Liver (tissue), 9 donors: ENCODE data around the gene XPO5. TPM values are rescaled to one million over a fixed set of nuclear protein-coding genes. Genes with fewer than 3 reads are reported as not detected.
"Not testable (repeated sequence)": the region's sequence is repeated elsewhere in the genome, so short reads cannot be mapped to it uniquely, and the experiment has no call there.

Source experiments
- DNase-seq: peaks from one replicate; pipeline ENCODE4 v3.0.0-alpha.2; 2017; ENCODE audit warnings: low spot score
- H3K27ac ChIP-seq, 2 donors: one replicate each; pipeline ENCODE4 v1.7.0; 2013; ENCODE audit warnings: inconsistent platforms in 2 of 2, low read length in 2 of 2, control low read depth in 1 of 2, low read depth in 1 of 2, mild to moderate bottlenecking in 1 of 2
- H3K27me3 ChIP-seq, 4 donors: one replicate each; pipeline versions ENCODE4 v1.6.1 to v1.7.0; 2013; ENCODE audit warnings: low read length in 3 of 4, inconsistent platforms in 1 of 4, mild to moderate bottlenecking in 1 of 4, moderate library complexity in 1 of 4; ENCODE audit not compliant: control insufficient read depth in 4 of 4, insufficient read depth in 4 of 4
- H3K36me3 ChIP-seq, 4 donors: one replicate each; pipeline versions ENCODE4 v1.6.1 to v1.7.0; 2013; ENCODE audit warnings: low read length in 3 of 4, mild to moderate bottlenecking in 3 of 4, low read depth in 1 of 4, moderate library complexity in 1 of 4; ENCODE audit not compliant: control insufficient read depth in 4 of 4, insufficient read depth in 3 of 4
- H3K4me1 ChIP-seq, 4 donors: one replicate each; pipeline versions ENCODE4 v1.6.1 to v1.7.0; 2013; ENCODE audit warnings: low read length in 3 of 4, mild to moderate bottlenecking in 3 of 4, moderate library complexity in 1 of 4; ENCODE audit not compliant: control insufficient read depth in 4 of 4, insufficient read depth in 4 of 4
- H3K4me3 ChIP-seq, 3 donors: one replicate each; pipeline versions ENCODE4 v1.6.1 to v1.7.0; 2013; ENCODE audit warnings: low read length in 3 of 3, control low read depth in 1 of 3, low read depth in 1 of 3, mild to moderate bottlenecking in 1 of 3
- H3K9ac ChIP-seq, 2 donors: one replicate each; pipeline ENCODE4 v1.7.0; 2013; ENCODE audit warnings: low read length in 2 of 2, mild to moderate bottlenecking in 2 of 2, moderate library complexity in 2 of 2, control low read depth in 1 of 2, low read depth in 1 of 2
- H3K9me3 ChIP-seq, 4 donors: one replicate each; pipeline versions ENCODE4 v1.6.1 to v1.7.0; 2013; ENCODE audit warnings: low read length in 3 of 4; ENCODE audit not compliant: control insufficient read depth in 4 of 4
- EGR1 ChIP-seq, 2 donors: IDR thresholded peaks; 2 replicates each; pipeline ENCODE4 v1.6.1; 2016 to 2018; ENCODE audit warnings: antibody characterized with exemption in 2 of 2, low read depth in 2 of 2
- FOXA1 ChIP-seq: IDR thresholded peaks from 2 replicates; pipeline ENCODE4 v1.6.1; 2016; ENCODE audit warnings: antibody characterized with exemption
- GABPA ChIP-seq, 2 donors: IDR thresholded peaks in 1 of 2; conservative IDR thresholded peaks in 1 of 2; 2 replicates each; pipeline ENCODE4 v1.6.1; 2016; ENCODE audit warnings: antibody characterized with exemption in 2 of 2, mild to moderate bottlenecking in 1 of 2, moderate library complexity in 1 of 2
- HNF4G ChIP-seq: IDR thresholded peaks from 2 replicates; pipeline ENCODE4 v1.6.1; 2016; ENCODE audit warnings: antibody characterized with exemption
- JUND ChIP-seq, 2 donors: IDR thresholded peaks; 2 replicates each; pipeline ENCODE4 v1.6.1; 2016; ENCODE audit warnings: antibody characterized with exemption in 2 of 2
- NR2F2 ChIP-seq: IDR thresholded peaks from 2 replicates; pipeline ENCODE4 v1.6.1; 2016; ENCODE audit warnings: antibody characterized with exemption
- RAD21 ChIP-seq, 2 donors: IDR thresholded peaks; 2 replicates each; pipeline ENCODE4 v1.6.1; 2016; ENCODE audit warnings: antibody characterized with exemption in 2 of 2, mild to moderate bottlenecking in 2 of 2
- RXRA ChIP-seq, 2 donors: IDR thresholded peaks; 2 replicates each; pipeline ENCODE4 v1.6.1; 2017 to 2018; ENCODE audit warnings: antibody characterized with exemption in 2 of 2, mild to moderate bottlenecking in 1 of 2
- SP1 ChIP-seq: IDR thresholded peaks from 2 replicates; pipeline ENCODE4 v1.6.1; 2018; ENCODE audit warnings: antibody characterized with exemption, mild to moderate bottlenecking
- YY1 ChIP-seq: IDR thresholded peaks from 2 replicates; pipeline ENCODE4 v1.6.1; 2016; ENCODE audit warnings: antibody characterized with exemption, mild to moderate bottlenecking
- WGBS: extraction: QIAGEN DNeasy Blood & Tissue Kit; methylation state at CpG from one replicate; pipeline ENCODE4 v1.1.7; 2013; 5-methylcytosine and 5-hydroxymethylcytosine counted together
- polyA plus RNA-seq, 2 donors: library from polyadenylated mRNA; stranded (reverse) in 1 of 2; unstranded in 1 of 2; fragments of 200-250 nt in 1 of 2; fragments of >200 nt in 1 of 2; fragmentation: Nextera tagmentation in 1 of 2; extraction: Ambion mirVana in 1 of 2; gene quantifications; one replicate each; pipeline versions ENCODE4 v1.2.1 to v1.2.3, GENCODE V29; 2013 to 2015
- total RNA-seq, 2 donors: library from RNA; depleted of rRNA; stranded (reverse); fragments of >200 nt; gene quantifications; one replicate each; pipeline ENCODE4 v1.2.3, GENCODE V29; 2014
- TF ChIP-seq, protein P1 (sequence below): IDR thresholded peaks from 2 replicates; pipeline ENCODE4 v1.6.1; 2016; ENCODE audit warnings: antibody characterized with exemption
- TF ChIP-seq, protein P2 (sequence below): IDR thresholded peaks from 2 replicates; pipeline ENCODE4 v1.6.1; 2016; ENCODE audit warnings: antibody characterized with exemption, mild to moderate bottlenecking
- TF ChIP-seq, protein P3 (sequence below): fragments of 150-350 bp; IDR thresholded peaks from 2 replicates; pipeline ENCODE4 v1.5.1; 2017; ENCODE audit warnings: improper control_type of control experiment, low read depth, low read length; ENCODE audit not compliant: missing input control
- TF ChIP-seq, protein P4 (sequence below): IDR thresholded peaks from 2 replicates; pipeline ENCODE4 v1.6.1; 2016; ENCODE audit warnings: antibody characterized with exemption
- donor health status: healthy.
- donor health status: healthy.
- donor health status: healthy.
- donor health status: healthy.
- donor health status: healthy.

The XPO5 gene
- total and polyA plus RNA-seq, 4 donors: 6.1 to 15.8 (median 9.8) TPM

DNA sequence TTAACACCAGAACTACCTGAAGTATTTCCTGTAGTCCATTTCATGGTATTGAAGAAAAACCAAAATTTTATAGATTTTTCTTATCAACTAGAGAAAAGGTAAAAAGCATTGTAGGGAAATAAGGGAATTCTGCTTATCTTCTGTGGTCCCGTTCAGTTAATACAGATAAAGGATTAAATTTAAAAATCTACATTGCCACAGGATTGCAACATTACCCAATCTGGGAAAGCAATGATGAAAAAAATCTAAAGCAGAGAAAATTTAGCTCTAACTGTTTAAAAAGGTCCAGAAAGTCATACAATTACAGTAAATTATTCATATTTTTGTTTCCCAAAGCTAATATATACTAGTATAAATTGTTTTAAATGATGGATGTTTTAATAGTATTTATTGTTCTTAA, 18.1 kb upstream of the XPO5 start:
- Histone ChIP-seq H3K4me1 (no peaks in the 10 kb centered on the region), H3K9ac (no peak overlapping the region), H3K9me3 (no peaks in the 10 kb centered on the region), H3K27ac (no peak overlapping the region), H3K4me3 (no peak overlapping the region), H3K36me3 (peaks cover 0 to 8% (median 3%) of the 10 kb centered on the region in 4 donors), H3K27me3 (no peaks in the 10 kb centered on the region)
- 81% methylated on average over 1 of the region's 1 CpG for WGBS
- DNase-seq: no peak
- TF ChIP-seq FOXA1 (no peak), GABPA (IDR thresholded peaks at IDR 0.05 in 1 of 2, conservative IDR thresholded peaks at IDR 0.05 in 1 of 2) (no peak), RXRA (IDR thresholded peaks at IDR 0.05) (no peak), SP1 (no peak), NR2F2 (no peak), YY1 (no peak), JUND (IDR thresholded peaks at IDR 0.05) (no peak), EGR1 (IDR thresholded peaks at IDR 0.05; ENCODE audit: low read depth in 2 of 2) (no peak), RAD21 (IDR thresholded peaks at IDR 0.05) (no peak)
- TF ChIP-seq, protein P1, sequence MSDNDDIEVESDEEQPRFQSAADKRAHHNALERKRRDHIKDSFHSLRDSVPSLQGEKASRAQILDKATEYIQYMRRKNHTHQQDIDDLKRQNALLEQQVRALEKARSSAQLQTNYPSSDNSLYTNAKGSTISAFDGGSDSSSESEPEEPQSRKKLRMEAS: no peak
- TF ChIP-seq, protein P2, sequence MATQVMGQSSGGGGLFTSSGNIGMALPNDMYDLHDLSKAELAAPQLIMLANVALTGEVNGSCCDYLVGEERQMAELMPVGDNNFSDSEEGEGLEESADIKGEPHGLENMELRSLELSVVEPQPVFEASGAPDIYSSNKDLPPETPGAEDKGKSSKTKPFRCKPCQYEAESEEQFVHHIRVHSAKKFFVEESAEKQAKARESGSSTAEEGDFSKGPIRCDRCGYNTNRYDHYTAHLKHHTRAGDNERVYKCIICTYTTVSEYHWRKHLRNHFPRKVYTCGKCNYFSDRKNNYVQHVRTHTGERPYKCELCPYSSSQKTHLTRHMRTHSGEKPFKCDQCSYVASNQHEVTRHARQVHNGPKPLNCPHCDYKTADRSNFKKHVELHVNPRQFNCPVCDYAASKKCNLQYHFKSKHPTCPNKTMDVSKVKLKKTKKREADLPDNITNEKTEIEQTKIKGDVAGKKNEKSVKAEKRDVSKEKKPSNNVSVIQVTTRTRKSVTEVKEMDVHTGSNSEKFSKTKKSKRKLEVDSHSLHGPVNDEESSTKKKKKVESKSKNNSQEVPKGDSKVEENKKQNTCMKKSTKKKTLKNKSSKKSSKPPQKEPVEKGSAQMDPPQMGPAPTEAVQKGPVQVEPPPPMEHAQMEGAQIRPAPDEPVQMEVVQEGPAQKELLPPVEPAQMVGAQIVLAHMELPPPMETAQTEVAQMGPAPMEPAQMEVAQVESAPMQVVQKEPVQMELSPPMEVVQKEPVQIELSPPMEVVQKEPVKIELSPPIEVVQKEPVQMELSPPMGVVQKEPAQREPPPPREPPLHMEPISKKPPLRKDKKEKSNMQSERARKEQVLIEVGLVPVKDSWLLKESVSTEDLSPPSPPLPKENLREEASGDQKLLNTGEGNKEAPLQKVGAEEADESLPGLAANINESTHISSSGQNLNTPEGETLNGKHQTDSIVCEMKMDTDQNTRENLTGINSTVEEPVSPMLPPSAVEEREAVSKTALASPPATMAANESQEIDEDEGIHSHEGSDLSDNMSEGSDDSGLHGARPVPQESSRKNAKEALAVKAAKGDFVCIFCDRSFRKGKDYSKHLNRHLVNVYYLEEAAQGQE: no peak

DNA sequence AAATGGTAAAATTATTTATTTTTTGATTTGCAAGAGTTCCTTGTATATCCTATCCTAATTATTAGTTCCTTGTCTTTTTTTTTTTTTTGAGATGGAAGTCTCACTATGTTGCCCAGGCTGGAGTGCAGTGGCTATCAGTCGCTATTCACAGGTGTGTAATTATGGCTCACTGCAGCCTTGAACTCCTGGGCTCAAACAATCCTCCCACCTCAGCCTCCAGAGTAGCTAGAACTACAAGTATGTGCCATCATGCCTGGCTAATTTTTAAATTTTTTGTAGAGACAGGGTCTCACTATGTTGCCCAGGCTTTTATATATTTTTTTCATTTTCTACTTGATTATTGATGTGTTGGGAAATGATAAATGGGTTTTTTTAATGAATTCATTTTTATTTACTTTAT, 13.7 kb upstream of the XPO5 start:
- DNase-seq, H3K4me1 ChIP-seq, H3K9me3 ChIP-seq, H3K27ac ChIP-seq, H3K27me3 ChIP-seq, H3K9ac ChIP-seq, H3K4me3 ChIP-seq: not testable (repeated sequence)
- 96% methylated on average over 1 of the region's 1 CpG for WGBS
- peaks cover 7 to 26% (median 10%) of the 10 kb centered on the region in 4 donors for H3K36me3 ChIP-seq

DNA sequence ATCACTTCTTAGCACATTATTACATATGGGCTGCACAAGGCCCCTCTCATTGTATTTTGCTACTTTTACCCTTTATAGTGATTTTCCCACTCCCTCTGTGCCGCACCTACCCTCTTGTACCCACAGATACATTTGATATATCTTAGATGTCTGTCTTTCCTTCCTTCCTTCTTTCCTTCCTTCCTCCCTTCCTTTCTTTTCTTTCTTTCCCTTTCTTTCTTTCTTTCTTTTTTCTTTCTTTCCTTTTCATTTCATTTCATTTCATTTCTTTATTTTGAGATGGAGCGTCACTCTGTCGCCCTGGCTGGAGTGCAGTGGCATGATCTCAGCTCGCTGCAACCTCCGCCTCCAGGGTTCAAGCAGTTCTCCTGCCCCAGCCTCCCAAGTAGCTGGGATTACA, 12.4 kb upstream of the XPO5 start:
- Histone ChIP-seq H3K9ac (no peak overlapping the region), H3K9me3 (no peaks in the 10 kb centered on the region), H3K27ac (no peak overlapping the region), H3K4me1 (no peaks in the 10 kb centered on the region), H3K36me3 (peaks cover 10 to 37% (median 19%) of the 10 kb centered on the region in 4 donors), H3K4me3 (no peak overlapping the region), H3K27me3 (no peaks in the 10 kb centered on the region)
- WGBS: 99% methylated on average over 5 of the region's 5 CpGs
- DNase-seq: no peak
- TF ChIP-seq HNF4G: no peak
- TF ChIP-seq, protein P1: no peak
- TF ChIP-seq, protein P2: no peak
- no peak for TF ChIP-seq GABPA (IDR thresholded peaks at IDR 0.05 in 1 of 2, conservative IDR thresholded peaks at IDR 0.05 in 1 of 2)
- TF ChIP-seq, protein P3, sequence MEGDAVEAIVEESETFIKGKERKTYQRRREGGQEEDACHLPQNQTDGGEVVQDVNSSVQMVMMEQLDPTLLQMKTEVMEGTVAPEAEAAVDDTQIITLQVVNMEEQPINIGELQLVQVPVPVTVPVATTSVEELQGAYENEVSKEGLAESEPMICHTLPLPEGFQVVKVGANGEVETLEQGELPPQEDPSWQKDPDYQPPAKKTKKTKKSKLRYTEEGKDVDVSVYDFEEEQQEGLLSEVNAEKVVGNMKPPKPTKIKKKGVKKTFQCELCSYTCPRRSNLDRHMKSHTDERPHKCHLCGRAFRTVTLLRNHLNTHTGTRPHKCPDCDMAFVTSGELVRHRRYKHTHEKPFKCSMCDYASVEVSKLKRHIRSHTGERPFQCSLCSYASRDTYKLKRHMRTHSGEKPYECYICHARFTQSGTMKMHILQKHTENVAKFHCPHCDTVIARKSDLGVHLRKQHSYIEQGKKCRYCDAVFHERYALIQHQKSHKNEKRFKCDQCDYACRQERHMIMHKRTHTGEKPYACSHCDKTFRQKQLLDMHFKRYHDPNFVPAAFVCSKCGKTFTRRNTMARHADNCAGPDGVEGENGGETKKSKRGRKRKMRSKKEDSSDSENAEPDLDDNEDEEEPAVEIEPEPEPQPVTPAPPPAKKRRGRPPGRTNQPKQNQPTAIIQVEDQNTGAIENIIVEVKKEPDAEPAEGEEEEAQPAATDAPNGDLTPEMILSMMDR: no peak
- no peak for TF ChIP-seq SP1
- TF ChIP-seq FOXA1: no peak
- TF ChIP-seq, protein P4, sequence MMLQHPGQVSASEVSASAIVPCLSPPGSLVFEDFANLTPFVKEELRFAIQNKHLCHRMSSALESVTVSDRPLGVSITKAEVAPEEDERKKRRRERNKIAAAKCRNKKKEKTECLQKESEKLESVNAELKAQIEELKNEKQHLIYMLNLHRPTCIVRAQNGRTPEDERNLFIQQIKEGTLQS: no peak
